ENCODE results near the gene ACP2. TPM values are rescaled to one million over a fixed set of nuclear protein-coding genes. Genes with fewer than 3 reads are reported as not detected.

The ACP2 gene
- total and polyA plus RNA-seq, 7 donors, result 7.1 to 19.0 (median 16.4) TPM

Other genes with a start within 250 kb of the ACP2 start
- 100 to 1,000 TPM in 1 of 4 donors, 10 to 100 TPM in 3; 80.2 to 138 (median 86.5) TPM for gene ARFGAP2, start 71.9 kb downstream of the ACP2 start, total RNA-seq
- 10 to 100 TPM; 58.7 to 84.3 (median 60.8) TPM for gene ARFGAP2, start 71.9 kb downstream of the ACP2 start, polyA plus RNA-seq
- 100 to 1,000 TPM; 210 to 430 (median 348) TPM for gene PACSIN3, start 62.4 kb downstream of the ACP2 start, total RNA-seq
- 100 to 1,000 TPM in 2 of 3 donors, 10 to 100 TPM in 1; 90.4 to 303 (median 167) TPM for gene PACSIN3, start 62.4 kb downstream of the ACP2 start, polyA plus RNA-seq
- 1 to 10 TPM; 5.1 to 9.3 (median 6.9) TPM for gene DDB2, start 33.8 kb downstream of the ACP2 start, total RNA-seq
- gene DDB2, start 33.8 kb downstream of the ACP2 start, polyA plus RNA-seq, result 10 to 100 TPM in 1 of 3 donors, 1 to 10 TPM in 2; 3.8 to 11.5 (median 4.3) TPM
- 10 to 100 TPM in 1 of 4 donors, 1 to 10 TPM in 3; 3.9 to 12.6 (median 5.2) TPM for gene NR1H3, start 9.2 kb upstream of the ACP2 start, total RNA-seq
- gene NR1H3, start 9.2 kb upstream of the ACP2 start, polyA plus RNA-seq, result 1 to 10 TPM; 6.2 to 9.3 (median 7.6) TPM
- 10 to 100 TPM; 17.5 to 33.6 (median 25.6) TPM for gene MADD, start 21.3 kb upstream of the ACP2 start, total RNA-seq
- 10 to 100 TPM; 11.5 to 32.0 (median 17.8) TPM for gene MADD, start 21.3 kb upstream of the ACP2 start, polyA plus RNA-seq
- gene MYBPC3, start 103.9 kb upstream of the ACP2 start, total RNA-seq, result 1 to 10 TPM in 1 of 4 donors, under 1 TPM in 3; 0.44 to 1.3 (median 0.69) TPM
- under 1 TPM; 0.01 to 0.13 (median 0.07) TPM for gene MYBPC3, start 103.9 kb upstream of the ACP2 start, polyA plus RNA-seq
- 1 to 10 TPM; 3.6 to 8.3 (median 5.6) TPM for gene SPI1, start 129.7 kb upstream of the ACP2 start, total RNA-seq
- gene SPI1, start 129.7 kb upstream of the ACP2 start, polyA plus RNA-seq, result 1 to 10 TPM; 1.6 to 3.5 (median 3.1) TPM
- 10 to 100 TPM; 14.7 to 26.9 (median 19.9) TPM for gene SLC39A13, start 159.8 kb upstream of the ACP2 start, total RNA-seq
- 10 to 100 TPM; 27.0 to 35.3 (median 29.1) TPM for gene SLC39A13, start 159.8 kb upstream of the ACP2 start, polyA plus RNA-seq
- gene PSMC3, start 177.6 kb upstream of the ACP2 start, total RNA-seq, result 100 to 1,000 TPM; 141 to 255 (median 191) TPM
- gene PSMC3, start 177.6 kb upstream of the ACP2 start, polyA plus RNA-seq, result 100 to 1,000 TPM; 300 to 346 (median 316) TPM
- gene RAPSN, start 200.3 kb upstream of the ACP2 start, total RNA-seq, result 10 to 100 TPM; 47.5 to 90.6 (median 59.5) TPM
- 10 to 100 TPM; 37.6 to 79.3 (median 50.0) TPM for gene RAPSN, start 200.3 kb upstream of the ACP2 start, polyA plus RNA-seq

All from psoas muscle (tissue), 7 donors.